Uterus (tissue), 2 donors: ENCODE results near the gene CCL11.

ENCODE experiments used
- CTCF ChIP-seq, 4 experiments: fragments of 200-600 bp in 2 of 4; fragments of 450-650 bp in 2 of 4; sonication (generic) in 2 of 4; IDR thresholded peaks; one replicate each; pipeline ENCODE4 v1.5.1; 2016 to 2019; ENCODE audit warnings: antibody characterized with exemption in 4 of 4, mild to moderate bottlenecking in 2 of 4, moderate library complexity in 1 of 4
- POLR2A ChIP-seq, 2 donors: fragments of 450-650 bp; IDR thresholded peaks; one replicate each; pipeline ENCODE4 v1.6.1; 2016; ENCODE audit warnings: antibody characterized with exemption in 2 of 2, mild to moderate bottlenecking in 1 of 2, moderate library complexity in 1 of 2

- TF ChIP-seq CTCF (IDR thresholded peaks at IDR 0.05): no peak
- no peak for TF ChIP-seq POLR2A (IDR thresholded peaks at IDR 0.05)
These were observed 52.2 kb downstream of the CCL11 start for GRCh38 chr17:34337701-34338100.
